ENCODE measurements around the gene MRE11. TPM values are rescaled to one million over a fixed set of nuclear protein-coding genes. Genes with fewer than 3 reads are reported as not detected.

The MRE11 gene
- total and polyA plus RNA-seq, 4 donors: 1.5 to 18.3 (median 5.6) TPM

GRCh38 chr11:94424011-94424410 lies 69.6 kb downstream of the MRE11 start:
- Histone ChIP-seq H3K36me3 (ENCODE audit: control insufficient read depth in 4 of 4, insufficient read depth in 3 of 4, low read depth in 1 of 4, low read length in 3 of 4) (peaks cover 1 to 11% (median 4%) of the 10 kb centered on the region in 4 donors), H3K4me3 (ENCODE audit: low read depth in 1 of 3, low read length in 3 of 3) (no peak overlapping the region), H3K27me3 (ENCODE audit: control insufficient read depth in 4 of 4, insufficient read depth in 4 of 4, low read length in 3 of 4) (no peaks in the 10 kb centered on the region), H3K27ac (ENCODE audit: low read depth in 1 of 2, low read length in 2 of 2) (no peak overlapping the region), H3K4me1 (ENCODE audit: control insufficient read depth in 4 of 4, insufficient read depth in 4 of 4, low read length in 3 of 4) (no peaks in the 10 kb centered on the region), H3K9me3 (ENCODE audit: control insufficient read depth in 4 of 4, low read length in 3 of 4) (peaks cover 0 to 4% (median 0%) of the 10 kb centered on the region in 4 donors), H3K9ac (ENCODE audit: low read depth in 1 of 2, low read length in 2 of 2) (no peak overlapping the region)
- WGBS: 95% methylated on average over 2 of the region's 2 CpGs
- no peak for DNase-seq (ENCODE audit: low spot score)
- TF ChIP-seq TAF1 (conservative IDR thresholded peaks at IDR 0.05): no peak
- no peak for TF ChIP-seq CTCF (IDR thresholded peaks at IDR 0.05; ENCODE audit: low read depth, low read length, missing input control)
- TF ChIP-seq FOXA1 (IDR thresholded peaks at IDR 0.05): no peak
- no peak for TF ChIP-seq GABPA (IDR thresholded peaks at IDR 0.05 in 1 of 2, conservative IDR thresholded peaks at IDR 0.05 in 1 of 2)
- no peak for TF ChIP-seq REST (IDR thresholded peaks at IDR 0.05)
- no peak for TF ChIP-seq ATF3 (IDR thresholded peaks at IDR 0.05)
- TF ChIP-seq EGR1 (IDR thresholded peaks at IDR 0.05; ENCODE audit: low read depth in 2 of 2): no peak
- TF ChIP-seq ZBTB33 (IDR thresholded peaks at IDR 0.05): no peak
- no peak for TF ChIP-seq NR2F2 (IDR thresholded peaks at IDR 0.05)
- TF ChIP-seq RXRA (IDR thresholded peaks at IDR 0.05): no peak
- no peak for TF ChIP-seq MAX (IDR thresholded peaks at IDR 0.05)
- TF ChIP-seq SP1 (IDR thresholded peaks at IDR 0.05): no peak
- no peak for TF ChIP-seq FOXA2 (IDR thresholded peaks at IDR 0.05)

- H3K36me3 ChIP-seq (ENCODE audit: control insufficient read depth in 4 of 4, insufficient read depth in 3 of 4, low read depth in 1 of 4, low read length in 3 of 4): peaks cover 1 to 11% (median 4%) of the 10 kb centered on the region in 4 donors
- no peak overlapping the region for H3K4me3 ChIP-seq (ENCODE audit: low read depth in 1 of 3, low read length in 3 of 3)
- DNase-seq (ENCODE audit: low spot score): no peak
- WGBS: 94% methylated on average over 3 of the region's 3 CpGs
- no peaks in the 10 kb centered on the region for H3K27me3 ChIP-seq (ENCODE audit: control insufficient read depth in 4 of 4, insufficient read depth in 4 of 4, low read length in 3 of 4)
- H3K9me3 ChIP-seq (ENCODE audit: control insufficient read depth in 4 of 4, low read length in 3 of 4): peaks cover 0 to 4% (median 0%) of the 10 kb centered on the region in 4 donors
- no peaks in the 10 kb centered on the region for H3K4me1 ChIP-seq (ENCODE audit: control insufficient read depth in 4 of 4, insufficient read depth in 4 of 4, low read length in 3 of 4)
- TF ChIP-seq SP1 (IDR thresholded peaks at IDR 0.05) (no peak), FOXA1 (IDR thresholded peaks at IDR 0.05) (no peak), HNF4A (conservative IDR thresholded peaks at IDR 0.05) (no peak), ZBTB33 (IDR thresholded peaks at IDR 0.05) (no peak), GABPA (IDR thresholded peaks at IDR 0.05 in 1 of 2, conservative IDR thresholded peaks at IDR 0.05 in 1 of 2) (no peak)
- no peak overlapping the region for H3K9ac ChIP-seq (ENCODE audit: low read depth in 1 of 2, low read length in 2 of 2)
- no peak overlapping the region for H3K27ac ChIP-seq (ENCODE audit: low read depth in 1 of 2, low read length in 2 of 2)
Measured at GRCh38 chr11:94423507-94423906, 70.1 kb downstream of the MRE11 start.

All from liver (tissue), 9 donors.